Endothelial cell of umbilical vein (primary cell): Measurements from ENCODE around the gene SLCO2A1. TPM values are rescaled to one million over a fixed set of nuclear protein-coding genes. Genes with fewer than 3 reads are reported as not detected.

Experiments
- BruUV-seq: library from RNA; stranded (reverse); fragments of 400-500 nt; replicated peaks from 2 replicates; lab custom pipeline; 2021; lab: Mats Ljungman, UMichigan
- CTCF ChIA-PET: fragments of 300-600, 350-600 bp; sonication (Branson Sonifier 250); formaldehyde crosslinking; loops from one replicate; lab custom pipeline; 2021; ENCODE audit warnings: antibody characterized with exemption, inconsistent platforms; lab: Charles Lee
- POLR2A ChIA-PET: fragments of 300-600, 350-600 bp; sonication (Branson Sonifier 250); formaldehyde crosslinking; loops from one replicate; lab custom pipeline; 2021; ENCODE audit warnings: antibody characterized with exemption, inconsistent platforms; lab: Charles Lee
- DNase-seq: peaks from one replicate; pipeline ENCODE4 v3.0.0-alpha.2; 2011; ENCODE audit warnings: low read depth, low spot score
- FAIRE-seq: peaks from 2 replicates; lab custom pipeline; 2011; peaks lifted over from hg19 to GRCh38; lab: Jason Lieb, UNC
- H2AFZ ChIP-seq: 2 replicates; pipeline ENCODE4 v1.6.0; 2012; ENCODE audit warnings: low read depth, low read length, control low read depth, inconsistent platforms
- H3K27ac ChIP-seq: 2 replicates; pipeline ENCODE4 v1.5.1; 2011; ENCODE audit warnings: low read depth, mild to moderate bottlenecking, control low read depth, low read length, moderate library complexity; ENCODE audit not compliant: insufficient read depth
- H3K27me3 ChIP-seq, 2 experiments: 2 replicates each; pipeline versions ENCODE4 v1.6.0 to v1.6.1; 2011; ENCODE audit warnings: low read length in 2 of 2, mixed read lengths in 1 of 2; ENCODE audit not compliant: control insufficient read depth in 2 of 2, insufficient read depth in 2 of 2
- H3K36me3 ChIP-seq, 2 experiments: 2 replicates in 1 of 2; 3 replicates in 1 of 2; pipeline ENCODE4 v1.5.1; 2011; ENCODE audit warnings: low read length in 2 of 2, mild to moderate bottlenecking in 1 of 2, moderate library complexity in 1 of 2; ENCODE audit not compliant: control insufficient read depth in 2 of 2, insufficient read depth in 2 of 2; ENCODE audit errors: extremely low read depth in 1 of 2
- H3K4me1 ChIP-seq: 3 replicates; pipeline ENCODE4 v1.5.1; 2011; ENCODE audit warnings: mild to moderate bottlenecking, low read length; ENCODE audit not compliant: control insufficient read depth, insufficient read depth; ENCODE audit errors: extremely low read depth
- H3K4me2 ChIP-seq: 2 replicates; pipeline ENCODE4 v1.6.1; 2011; ENCODE audit warnings: low read length, control low read depth, mixed read lengths; ENCODE audit not compliant: insufficient read depth
- H3K4me3 ChIP-seq, 3 experiments: fragments of 200-600 bp in 1 of 3; sonication (generic), shearing (Covaris generic) in 1 of 3; replicated peaks in 1 of 3; 2 replicates each; pipeline ENCODE4 v1.5.1; 2011 to 2016; ENCODE audit warnings: control low read depth in 3 of 3, low read length in 3 of 3, mild to moderate bottlenecking in 2 of 3, inconsistent platforms in 1 of 3, low read depth in 1 of 3, moderate library complexity in 1 of 3; ENCODE audit not compliant: insufficient read depth in 1 of 3
- H3K79me2 ChIP-seq: 2 replicates; pipeline ENCODE4 v1.6.0; 2012; ENCODE audit warnings: low read length, inconsistent platforms; ENCODE audit not compliant: control insufficient read depth, insufficient read depth
- H3K9ac ChIP-seq: replicated peaks from 2 replicates; pipeline ENCODE3; 2011; ENCODE audit warnings: low read length, control low read depth; ENCODE audit not compliant: insufficient read depth; ENCODE audit errors: extremely low read depth
- H3K9me1 ChIP-seq: replicated peaks from 3 replicates; pipeline ENCODE4 v1.6.0; 2011; ENCODE audit warnings: mild to moderate bottlenecking, low read length; ENCODE audit not compliant: control insufficient read depth, insufficient read depth; ENCODE audit errors: extremely low read depth
- H3K9me3 ChIP-seq: replicated peaks from 2 replicates; pipeline ENCODE4 v1.5.1; 2012; ENCODE audit warnings: low read length, inconsistent platforms; ENCODE audit not compliant: control insufficient read depth, insufficient read depth
- H4K20me1 ChIP-seq: replicated peaks from 2 replicates; pipeline ENCODE3; 2011; ENCODE audit warnings: mild to moderate bottlenecking, low read length; ENCODE audit not compliant: control insufficient read depth, insufficient read depth; ENCODE audit errors: extremely low read depth
- EZH2 ChIP-seq: IDR thresholded peaks from 2 replicates; pipeline ENCODE4 v1.6.1; 2012; ENCODE audit warnings: borderline replicate concordance, low read depth, mild to moderate bottlenecking, moderate library complexity, low read length, inconsistent platforms; ENCODE audit not compliant: severe bottlenecking
- FOS ChIP-seq: IDR thresholded peaks from 2 replicates; pipeline ENCODE4 v1.6.1; 2011; ENCODE audit warnings: mild to moderate bottlenecking, low read length, moderate library complexity, borderline replicate concordance; ENCODE audit not compliant: insufficient read depth
- GATA2 ChIP-seq: IDR thresholded peaks from 2 replicates; pipeline ENCODE4 v1.7.0; 2011; ENCODE audit warnings: low read depth, mild to moderate bottlenecking, moderate library complexity, mixed read lengths, low read length; ENCODE audit not compliant: insufficient read length, insufficient read depth
- JUN ChIP-seq: IDR thresholded peaks from 2 replicates; pipeline ENCODE4 v1.6.1; 2011; ENCODE audit warnings: borderline replicate concordance, low read depth; ENCODE audit not compliant: insufficient read length, insufficient read depth
- MYC ChIP-seq: IDR thresholded peaks from one replicate; pipeline ENCODE4 v1.6.1; 2011; ENCODE audit warnings: mild to moderate bottlenecking, low read depth, low read length
- POLR2A ChIP-seq: IDR thresholded peaks from 2 replicates; pipeline ENCODE4 v1.6.1; 2012; ENCODE audit warnings: low read depth, mild to moderate bottlenecking, control low read depth, low read length
- POLR2AphosphoS5 ChIP-seq: IDR thresholded peaks from 2 replicates; pipeline ENCODE4 v1.6.1; 2012; ENCODE audit warnings: low read depth, mild to moderate bottlenecking, control low read depth, low read length, moderate library complexity; ENCODE audit not compliant: insufficient read depth
- dilution Hi-C: fragments of 300-500 bp; cut with MboI; formaldehyde crosslinking; loops from one replicate; pipeline ENCODE4 v1.15.0; 2019; ENCODE audit warnings: low sequenced_read_pairs; ENCODE audit not compliant: extremely low pct_ligation_motif_present
- intact Hi-C: fragments of 100-400 bp; cut with micrococcal nuclease; formaldehyde crosslinking; loops from one replicate; pipeline ENCODE4 v1.10.0; 2022
- polyA plus RNA-seq, 4 experiments: library from polyadenylated mRNA; depleted of rRNA in 3 of 4; stranded (reverse) in 3 of 4; unstranded in 1 of 4; fragments of >200 nt; gene quantifications; 2 replicates each; pipeline versions ENCODE4 v1.2.1 to v1.2.3, GENCODE V29; 2011 to 2012; ENCODE audit warnings: missing spikeins in 1 of 4
- total RNA-seq: library from RNA; stranded (reverse); gene quantifications from 2 replicates; pipeline ENCODE4 v1.2.3, GENCODE V29; 2021
- TF ChIP-seq, protein P1 (sequence below), 2 donors: IDR thresholded peaks; 1 replicate in 1 of 2; 2 replicates in 1 of 2; pipeline ENCODE4 v1.5.1; 2011; ENCODE audit warnings: low read length in 2 of 2, mild to moderate bottlenecking in 2 of 2, moderate library complexity in 2 of 2, control low read depth in 1 of 2, inconsistent platforms in 1 of 2, low read depth in 1 of 2; ENCODE audit not compliant: insufficient read depth in 1 of 2; ENCODE audit errors: extremely low read depth in 1 of 2
- TF ChIP-seq, protein P2 (sequence below): IDR thresholded peaks from 2 replicates; pipeline ENCODE4 v1.6.1; 2011; ENCODE audit not compliant: insufficient read depth, insufficient read length

SLCO2A1 gene
- total and polyA plus RNA-seq, 2 donors (not counting 3 experiments of a cell fraction or from before 2014, with no cell fraction given) = 1.4 to 11.9 TPM

DNA sequence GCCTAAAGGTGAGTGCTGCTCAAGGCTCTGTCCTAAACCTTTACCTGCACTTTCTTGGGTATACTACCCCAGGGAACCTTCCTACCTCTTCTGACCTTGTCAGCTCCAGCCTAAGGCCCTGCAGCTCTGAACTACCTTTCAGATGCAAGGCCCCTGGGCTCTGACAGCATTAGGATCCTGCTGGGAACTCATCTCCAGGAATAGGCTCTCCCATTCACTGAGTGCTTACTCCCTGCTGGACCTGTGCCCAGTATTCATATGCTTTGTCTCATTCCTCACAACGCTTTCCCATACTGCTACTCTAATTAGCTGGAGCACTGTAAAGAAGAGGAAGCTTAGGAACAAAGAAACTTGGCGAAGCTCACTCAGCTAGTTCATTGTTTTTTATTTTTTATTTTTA, 80.3 kb downstream of the SLCO2A1 start:
- H3K9me3 ChIP-seq = no peaks in the 10 kb centered on the region
- TF ChIP-seq JUN (no peak), FOS (no peak), POLR2A (no peak)
- TF ChIP-seq, protein P1, sequence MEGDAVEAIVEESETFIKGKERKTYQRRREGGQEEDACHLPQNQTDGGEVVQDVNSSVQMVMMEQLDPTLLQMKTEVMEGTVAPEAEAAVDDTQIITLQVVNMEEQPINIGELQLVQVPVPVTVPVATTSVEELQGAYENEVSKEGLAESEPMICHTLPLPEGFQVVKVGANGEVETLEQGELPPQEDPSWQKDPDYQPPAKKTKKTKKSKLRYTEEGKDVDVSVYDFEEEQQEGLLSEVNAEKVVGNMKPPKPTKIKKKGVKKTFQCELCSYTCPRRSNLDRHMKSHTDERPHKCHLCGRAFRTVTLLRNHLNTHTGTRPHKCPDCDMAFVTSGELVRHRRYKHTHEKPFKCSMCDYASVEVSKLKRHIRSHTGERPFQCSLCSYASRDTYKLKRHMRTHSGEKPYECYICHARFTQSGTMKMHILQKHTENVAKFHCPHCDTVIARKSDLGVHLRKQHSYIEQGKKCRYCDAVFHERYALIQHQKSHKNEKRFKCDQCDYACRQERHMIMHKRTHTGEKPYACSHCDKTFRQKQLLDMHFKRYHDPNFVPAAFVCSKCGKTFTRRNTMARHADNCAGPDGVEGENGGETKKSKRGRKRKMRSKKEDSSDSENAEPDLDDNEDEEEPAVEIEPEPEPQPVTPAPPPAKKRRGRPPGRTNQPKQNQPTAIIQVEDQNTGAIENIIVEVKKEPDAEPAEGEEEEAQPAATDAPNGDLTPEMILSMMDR (IDR thresholded peaks at IDR 0.05; ENCODE audit: extremely low read depth in 1 of 2, insufficient read depth in 1 of 2, low read depth in 1 of 2, low read length in 2 of 2) = no peak
- peaks cover 42% of the 10 kb centered on the region for H3K4me1 ChIP-seq
- intact Hi-C loops = loop anchor here (10.0 kb wide), 1 partner anchor 375 kb away; the partner anchor contains the start of gene CDV3
- no peak overlapping the region for H3K27ac ChIP-seq
- no peak overlapping the region for H3K4me2 ChIP-seq
- POLR2A ChIA-PET = no interaction called here
- H3K4me3 ChIP-seq = no peak overlapping the region
- CTCF ChIA-PET = interaction anchor here (0.8 to 2.9 kb wide), 10 partner anchors 9 to 262 kb away, joined by 3 to 17 read pairs (median 4); no protein-coding TSS in a partner anchor
- dilution Hi-C loops = loop anchor here (25.0 kb wide), 1 partner anchor 263 kb away; no protein-coding TSS in a partner anchor
- H3K27me3 ChIP-seq = no peaks in the 10 kb centered on the region
- H3K9me1 ChIP-seq = no peaks in the 10 kb centered on the region
- no peak overlapping the region for H2AFZ ChIP-seq
- no peak overlapping the region for H3K9ac ChIP-seq
- no peaks in the 10 kb centered on the region for H3K79me2 ChIP-seq
- no peaks in the 10 kb centered on the region for H4K20me1 ChIP-seq
- FAIRE-seq (peak; percentile 88), DNase-seq (peak; percentile 88)
- no peaks in the 10 kb centered on the region for H3K36me3 ChIP-seq
- no TSS peak for BruUV-seq

DNA sequence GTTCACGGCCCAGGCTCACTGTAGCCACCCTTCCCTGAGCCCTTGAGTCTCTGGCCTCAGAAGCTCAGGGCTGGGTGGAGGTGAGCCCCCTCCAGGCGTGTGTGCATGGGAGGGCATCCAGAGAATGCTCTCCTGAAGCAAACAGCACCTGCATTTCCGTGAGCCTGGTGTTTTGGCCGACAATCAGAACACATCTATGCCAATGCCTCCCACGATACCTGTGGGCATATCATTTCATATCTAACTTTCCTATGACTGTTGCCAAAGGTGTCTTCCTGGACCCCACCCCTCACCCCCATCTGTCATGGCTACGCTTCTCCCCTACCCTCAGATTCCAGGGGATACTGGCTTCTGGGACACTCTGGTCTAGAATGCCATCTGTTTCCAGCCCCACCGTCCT, 80.7 kb downstream of the SLCO2A1 start:
- no TSS peak for BruUV-seq
- no peaks in the 10 kb centered on the region for H3K36me3 ChIP-seq
- no peak overlapping the region for H3K27ac ChIP-seq
- H3K4me1 ChIP-seq = peaks cover 46% of the 10 kb centered on the region
- DNase-seq (no peak), FAIRE-seq (no peak)
- no peaks in the 10 kb centered on the region for H3K27me3 ChIP-seq
- no peak overlapping the region for H3K4me3 ChIP-seq
- intact Hi-C loops (loop anchor here (10.0 kb wide), 1 partner anchor 374 kb away; the partner anchor contains the start of gene CDV3), dilution Hi-C loops (loop anchor here (25.0 kb wide), 1 partner anchor 263 kb away; no protein-coding TSS in a partner anchor)
- H3K9me1 ChIP-seq = no peaks in the 10 kb centered on the region
- ChIA-PET POLR2A (no interaction called here), CTCF (interaction anchor here (1.1 to 2.9 kb wide), 2 partner anchors 16 to 64 kb away, joined by 3 to 17 read pairs; no protein-coding TSS in a partner anchor)
- H3K9me3 ChIP-seq = no peaks in the 10 kb centered on the region
- no peaks in the 10 kb centered on the region for H4K20me1 ChIP-seq
- TF ChIP-seq, protein P1 (IDR thresholded peaks at IDR 0.05; ENCODE audit: extremely low read depth in 1 of 2, insufficient read depth in 1 of 2, low read depth in 1 of 2, low read length in 2 of 2) = no peak
- TF ChIP-seq POLR2AphosphoS5 (no peak), POLR2A (no peak), GATA2 (no peak), JUN (no peak), MYC (no peak), FOS (no peak), EZH2 (no peak)
- TF ChIP-seq, protein P2, sequence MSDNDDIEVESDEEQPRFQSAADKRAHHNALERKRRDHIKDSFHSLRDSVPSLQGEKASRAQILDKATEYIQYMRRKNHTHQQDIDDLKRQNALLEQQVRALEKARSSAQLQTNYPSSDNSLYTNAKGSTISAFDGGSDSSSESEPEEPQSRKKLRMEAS = no peak
- no peak overlapping the region for H2AFZ ChIP-seq
- H3K9ac ChIP-seq = no peak overlapping the region
- no peaks in the 10 kb centered on the region for H3K79me2 ChIP-seq
- no peak overlapping the region for H3K4me2 ChIP-seq
